ENCODE measurements around the gene REEP2.
"Not testable (repeated sequence)": the region's sequence is repeated elsewhere in the genome, so short reads cannot be mapped to it uniquely, and the experiment has no call there.

The REEP2 gene

GRCh38 chr5:138438724-138439476 is at the start of gene REEP2:
TSS of gene REEP2 (plus strand) at chr5:138439057. CDS start at chr5:138439209, 152 bp downstream.
- DNase-seq (ENCODE audit: low read depth) = peak; percentile 56

GRCh38 chr5:138389332-138389731 is 49.5 kb upstream of the REEP2 start:
- no peak for DNase-seq (ENCODE audit: low read depth)

- DNase-seq (ENCODE audit: low read depth) = not testable (repeated sequence)
These were observed 48.9 kb upstream of the REEP2 start for GRCh38 chr5:138389911-138390310.

GRCh38 chr5:138391859-138392386 is 46.9 kb upstream of the REEP2 start:
- DNase-seq (ENCODE audit: low read depth) = no peak

- no peak for DNase-seq (ENCODE audit: low read depth)
These were observed 36.2 kb upstream of the REEP2 start for GRCh38 chr5:138402640-138403039.

GRCh38 chr5:138408023-138408422 is 30.8 kb upstream of the REEP2 start:
- no peak for DNase-seq (ENCODE audit: low read depth)

- DNase-seq (ENCODE audit: low read depth) = not testable (repeated sequence)
These were observed 27.7 kb upstream of the REEP2 start for GRCh38 chr5:138410996-138411640.

- DNase-seq (ENCODE audit: low read depth) = no peak
These were observed 20.4 kb upstream of the REEP2 start for GRCh38 chr5:138418444-138418843.

- DNase-seq (ENCODE audit: low read depth) = no peak
These were observed 13.8 kb upstream of the REEP2 start for GRCh38 chr5:138425079-138425478.

GRCh38 chr5:138435943-138436342 is 2.9 kb upstream of the REEP2 start:
- no peak for DNase-seq (ENCODE audit: low read depth)

GRCh38 chr5:138438003-138438723 is 694 bp upstream of the REEP2 start:
- DNase-seq (ENCODE audit: low read depth) = no peak

GRCh38 chr5:138439477-138440158 is 761 bp downstream of the REEP2 start:
- no peak for DNase-seq (ENCODE audit: low read depth)

GRCh38 chr5:138440159-138441073 is 1.6 kb downstream of the REEP2 start:
- DNase-seq (ENCODE audit: low read depth) = no peak

- no peak for DNase-seq (ENCODE audit: low read depth)
These were observed 2.4 kb downstream of the REEP2 start for GRCh38 chr5:138441221-138441620.

GRCh38 chr5:138444078-138444773 is 5.4 kb downstream of the REEP2 start:
- no peak for DNase-seq (ENCODE audit: low read depth)

GRCh38 chr5:138444774-138445546 is 6.1 kb downstream of the REEP2 start:
- DNase-seq (ENCODE audit: low read depth) = no peak

- DNase-seq (ENCODE audit: low read depth) = no peak
These were observed 6.9 kb downstream of the REEP2 start for GRCh38 chr5:138445547-138446271.

- DNase-seq (ENCODE audit: low read depth) = no peak
These were observed 9.2 kb downstream of the REEP2 start for GRCh38 chr5:138448070-138448469.
